GM18517 (cell line): ENCODE results near the gene PTPRN2.
"Not testable (repeated sequence)": the region's sequence is repeated elsewhere in the genome, so short reads cannot be mapped to it uniquely, and the experiment has no call there.

Source experiments
- ATAC-seq: cut with Tn5 transposase; IDR thresholded peaks from one replicate; pipeline ENCODE4 v1.9.1; 2021; ENCODE audit warnings: mild to moderate bottlenecking, moderate library complexity; ENCODE audit not compliant: unreplicated experiment

PTPRN2 gene

GRCh38 chr7:157996359-157997079 is 591.1 kb downstream of the PTPRN2 start:
- no peak for ATAC-seq

- ATAC-seq, result no peak
Measured at GRCh38 chr7:157995815-157996214, 591.8 kb downstream of the PTPRN2 start.

DNA sequence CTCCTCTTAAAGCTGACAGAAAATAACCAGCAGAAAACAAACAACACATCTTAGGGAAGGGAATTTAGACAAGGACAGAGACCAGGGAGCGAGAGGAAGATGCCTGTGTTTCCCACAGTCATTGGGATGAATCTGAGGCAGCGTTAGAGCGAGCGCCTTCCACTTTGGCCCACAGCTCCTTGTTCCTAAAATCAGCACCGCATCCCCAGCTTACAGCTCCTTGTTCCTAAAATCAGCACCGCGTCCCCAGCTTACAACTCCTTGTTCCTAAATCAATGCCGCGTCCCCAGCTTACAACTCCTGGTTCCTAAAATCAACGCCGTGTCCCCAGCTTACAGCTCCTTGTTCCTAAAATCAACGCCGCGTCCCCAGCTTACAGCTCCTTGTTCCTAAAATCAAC is 593.3 kb downstream of the PTPRN2 start:
- ATAC-seq, result no peak

DNA sequence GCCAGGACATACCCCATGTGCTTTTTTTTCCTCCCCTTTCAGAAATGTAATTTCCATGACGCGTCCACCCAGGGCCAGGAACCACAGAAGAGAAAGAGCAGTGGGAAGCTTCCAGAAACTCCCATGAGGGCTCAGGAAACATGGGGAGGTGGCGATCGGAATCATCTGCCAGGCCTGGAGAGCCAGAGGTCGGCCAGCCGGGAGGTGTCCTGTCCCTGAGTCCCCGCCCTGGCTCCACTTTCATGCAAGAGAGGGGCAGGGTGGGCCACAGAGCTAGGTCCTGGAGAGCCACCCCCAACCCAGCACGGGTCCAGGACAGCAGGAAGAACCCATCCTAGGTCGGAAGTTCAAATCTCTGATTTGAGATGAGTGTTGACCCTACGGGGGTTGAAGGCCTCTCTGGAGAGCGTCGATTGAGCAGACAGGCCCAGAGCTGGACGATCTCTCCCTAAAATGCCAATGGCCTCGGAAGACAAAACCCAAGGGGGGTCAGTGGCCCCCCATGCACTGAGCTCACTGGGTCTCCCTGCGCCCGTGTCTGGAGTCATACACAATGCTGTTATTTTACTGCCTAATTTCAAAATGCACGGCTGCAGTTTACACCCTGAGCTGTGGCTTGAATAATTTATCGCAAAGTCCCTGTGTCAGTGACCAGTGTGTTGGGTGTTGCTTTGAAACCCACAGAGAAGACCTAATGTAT is 594.1 kb downstream of the PTPRN2 start:
- no peak for ATAC-seq

DNA sequence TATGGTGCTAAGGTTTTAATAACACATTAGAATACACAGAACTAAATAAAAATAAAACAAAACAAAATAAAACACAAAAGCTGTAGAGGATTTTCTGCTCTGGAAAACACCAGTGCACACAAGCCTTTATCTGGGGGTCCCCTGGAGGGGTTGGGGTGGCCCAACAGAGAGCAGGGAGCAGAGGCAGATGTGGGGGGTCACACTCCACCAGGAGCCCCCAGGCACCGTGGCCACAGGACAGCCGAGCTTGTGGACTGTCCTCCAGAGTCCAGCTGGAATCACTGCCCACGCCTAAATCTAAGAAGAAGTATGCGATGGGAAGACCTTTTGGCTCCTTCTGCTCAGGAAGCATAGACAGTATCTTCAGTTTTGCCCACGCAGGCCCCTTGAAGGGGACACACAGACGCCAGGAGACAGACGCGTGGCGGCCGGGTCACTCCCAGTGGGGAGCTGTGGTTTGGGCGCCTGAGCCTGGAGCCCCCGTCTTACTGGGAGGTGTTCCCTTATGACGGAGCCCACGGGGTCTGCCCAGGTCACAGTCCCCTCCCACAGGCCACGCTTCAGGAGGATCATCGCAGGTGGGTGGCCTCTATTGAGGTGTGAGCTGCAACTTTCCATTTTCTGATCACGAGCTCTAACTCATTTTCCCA is 595.0 kb downstream of the PTPRN2 start:
- no peak for ATAC-seq

GRCh38 chr7:157991761-157992160 is 595.9 kb downstream of the PTPRN2 start:
- ATAC-seq, result no peak

DNA sequence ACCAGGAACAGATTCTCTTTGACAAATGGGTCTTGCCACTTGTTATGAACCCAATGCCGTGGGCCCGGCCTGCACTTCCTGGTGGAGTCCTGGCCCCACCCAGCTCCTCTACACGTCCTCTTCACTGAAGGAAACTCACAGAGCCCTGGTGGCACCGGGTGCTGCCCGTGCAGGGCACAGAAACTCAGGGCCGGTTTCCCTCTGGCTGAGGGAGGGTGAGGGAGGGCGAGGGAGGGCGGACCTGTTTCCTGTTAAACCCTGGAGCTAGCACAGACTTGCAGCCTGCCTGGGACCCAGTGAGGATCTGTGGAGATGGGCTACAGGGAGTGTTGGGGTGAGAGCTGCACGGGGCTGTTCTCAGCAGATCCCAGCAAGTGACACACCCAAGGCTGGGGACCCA is 596.3 kb downstream of the PTPRN2 start:
- no peak for ATAC-seq

GRCh38 chr7:157990881-157991250 is 596.8 kb downstream of the PTPRN2 start:
- no peak for ATAC-seq

- ATAC-seq, result no peak
Measured at GRCh38 chr7:157990226-157990880, 597.3 kb downstream of the PTPRN2 start.

- no peak for ATAC-seq
Measured at GRCh38 chr7:157989589-157989988, 598.0 kb downstream of the PTPRN2 start.

- no peak for ATAC-seq
Measured at GRCh38 chr7:157987906-157988305, 599.7 kb downstream of the PTPRN2 start.

DNA sequence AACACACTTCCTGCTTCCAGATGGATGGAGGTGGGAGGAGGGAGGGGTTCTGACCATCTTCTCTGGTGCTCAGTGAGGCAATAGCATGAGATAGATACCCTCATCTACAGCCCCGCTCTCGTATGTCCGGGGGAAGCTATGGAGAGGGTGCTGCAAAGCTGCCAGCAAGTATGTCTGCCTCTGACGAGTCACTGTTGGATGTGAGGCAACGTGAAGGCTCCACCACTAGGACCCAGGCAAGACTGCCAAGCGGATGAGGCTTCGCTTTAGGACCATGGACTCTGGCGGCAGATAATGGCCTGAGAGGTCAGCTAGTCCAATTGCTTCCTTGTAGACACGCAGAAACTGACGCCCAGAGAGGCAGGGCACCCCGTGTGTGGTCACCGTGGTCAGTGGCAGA is 601.6 kb downstream of the PTPRN2 start:
- ATAC-seq, result no peak

DNA sequence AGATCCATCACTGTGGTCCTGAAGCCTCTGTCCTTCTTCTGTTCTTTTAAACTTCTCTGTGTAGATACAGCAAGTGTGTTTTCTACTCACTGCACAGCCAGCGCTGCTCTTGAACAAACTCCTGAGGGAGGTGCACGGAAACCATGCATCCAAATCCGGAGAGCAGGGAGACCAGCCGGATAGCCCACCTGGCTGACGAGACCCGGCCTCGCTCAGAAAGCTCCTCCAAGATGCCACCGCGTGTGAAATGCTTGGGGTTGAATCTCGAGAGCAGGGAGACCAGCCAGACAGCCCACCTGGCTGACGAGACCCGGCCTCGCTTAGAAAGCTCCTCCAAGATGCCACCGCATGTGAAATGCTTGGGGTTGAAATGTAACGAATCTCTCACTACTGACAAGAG is 602.0 kb downstream of the PTPRN2 start:
- no peak for ATAC-seq

- ATAC-seq, result no peak
Measured at GRCh38 chr7:157984423-157985163, 603.0 kb downstream of the PTPRN2 start.

DNA sequence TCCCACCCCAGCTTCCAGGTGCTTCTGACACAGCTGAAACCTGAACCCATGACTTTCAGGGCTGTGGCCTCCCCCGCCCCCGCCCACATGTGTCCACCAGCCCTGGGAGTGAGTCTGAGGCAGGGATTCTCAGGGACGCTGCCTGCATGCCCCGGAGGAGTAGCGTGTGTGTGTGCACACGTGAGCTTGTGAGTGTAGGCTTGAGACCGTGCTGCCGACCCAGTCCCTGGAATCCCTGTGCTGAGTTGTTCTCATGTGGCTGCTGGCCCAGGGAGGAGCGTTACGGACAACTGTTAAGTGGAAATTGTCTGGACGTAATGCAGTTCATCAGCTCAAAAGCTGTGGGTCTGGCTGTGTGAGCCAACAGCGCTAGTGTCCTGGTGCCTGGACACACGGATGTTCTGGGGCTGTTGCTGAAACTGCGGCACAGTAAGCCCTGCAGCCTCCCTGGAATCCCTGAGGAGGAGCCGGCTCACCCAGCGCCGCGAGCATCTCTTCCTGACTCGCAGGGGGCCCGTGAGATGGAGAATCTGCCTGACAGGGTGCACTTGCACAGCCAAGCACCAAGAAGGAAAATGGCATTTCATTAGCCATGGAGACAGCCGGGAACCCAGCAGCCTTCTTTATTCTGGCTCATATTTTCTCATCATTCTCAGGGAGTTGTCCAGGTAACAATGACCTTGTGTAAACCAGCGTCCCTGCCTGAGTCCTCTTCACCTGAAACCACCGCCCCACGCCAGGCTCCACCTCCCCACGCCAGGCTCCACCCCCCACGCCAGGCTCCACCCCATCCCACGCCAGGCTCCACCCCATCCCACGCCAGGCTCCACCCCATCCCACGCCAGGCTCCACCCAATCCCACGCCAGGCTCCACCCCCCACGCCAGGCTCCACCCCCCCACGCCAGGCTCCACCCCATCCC is 603.9 kb downstream of the PTPRN2 start:
- ATAC-seq, result no peak

GRCh38 chr7:157981778-157982177 is 605.8 kb downstream of the PTPRN2 start:
- no peak for ATAC-seq

DNA sequence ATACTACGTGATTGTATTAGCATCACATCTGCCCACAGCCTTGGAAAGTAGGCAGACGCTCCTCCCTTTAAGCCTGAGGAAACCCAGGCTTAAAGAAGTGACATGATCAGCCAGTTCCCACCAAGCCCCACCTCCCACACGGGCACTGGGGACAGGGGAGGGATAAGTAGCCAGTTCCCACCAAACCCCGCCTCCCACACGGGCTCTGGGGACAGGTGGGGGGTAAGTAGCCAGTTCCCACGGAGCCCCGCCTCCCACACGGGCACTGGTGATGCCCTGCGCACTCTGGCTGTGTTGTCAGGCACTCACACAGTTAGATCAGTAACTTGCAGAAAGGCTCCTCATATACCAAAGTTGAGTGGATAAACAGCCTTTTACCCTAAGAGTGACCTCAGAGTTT is 606.8 kb downstream of the PTPRN2 start:
- ATAC-seq, result no peak

DNA sequence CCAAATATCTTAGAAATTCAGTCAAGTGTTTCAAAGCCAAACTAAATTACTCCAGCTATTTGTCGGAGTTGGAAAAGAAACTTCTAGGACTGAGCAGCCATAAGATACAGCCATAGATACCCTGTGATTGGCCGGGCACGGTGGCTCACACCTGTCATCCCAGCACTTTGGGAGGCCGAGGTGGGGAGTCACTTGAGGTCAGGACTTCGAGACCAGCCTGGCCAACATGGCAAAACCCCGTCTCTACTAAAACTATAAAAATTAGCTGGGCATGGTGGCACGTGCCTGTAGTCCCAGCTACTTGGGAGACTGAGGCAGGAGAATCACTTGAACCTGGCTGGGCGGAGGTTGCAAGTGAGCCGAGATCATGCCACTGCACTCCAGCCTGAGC is 607.3 kb downstream of the PTPRN2 start:
- ATAC-seq, result not testable (repeated sequence)

DNA sequence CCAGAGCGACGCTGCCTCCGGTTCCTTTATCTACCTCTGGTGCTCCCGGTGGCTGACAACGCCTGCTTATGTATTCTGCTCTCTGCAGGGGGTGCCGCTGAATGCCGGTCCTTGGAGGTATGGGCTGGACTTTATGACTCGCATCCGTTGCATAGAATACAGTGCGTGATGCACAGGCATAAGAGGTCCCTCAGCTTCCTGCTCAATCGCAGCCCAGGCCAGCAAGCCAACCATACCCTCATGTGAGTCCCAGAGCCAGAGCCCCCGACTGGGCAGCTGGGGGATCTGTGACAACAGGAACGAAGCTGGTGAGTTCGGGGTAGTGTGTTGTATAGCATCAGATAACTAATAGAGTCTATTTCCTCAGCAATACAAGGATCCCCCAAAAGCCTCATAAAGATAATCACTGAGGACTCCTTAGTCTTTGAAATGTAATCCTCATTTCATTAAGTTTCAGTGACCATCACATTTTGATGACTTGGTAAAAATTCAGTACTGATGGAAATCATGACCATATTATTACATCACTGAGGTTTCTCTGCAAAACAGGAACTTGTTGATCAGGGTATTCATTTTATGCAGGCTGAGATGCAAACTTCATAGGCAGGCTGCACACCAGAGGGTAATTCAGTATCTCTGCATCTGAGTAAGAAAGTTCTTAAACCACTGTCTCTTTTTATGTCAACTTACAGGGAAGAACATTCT is 607.8 kb downstream of the PTPRN2 start:
- no peak for ATAC-seq
